ENCODE measurements around the gene OR7D4.

DNA sequence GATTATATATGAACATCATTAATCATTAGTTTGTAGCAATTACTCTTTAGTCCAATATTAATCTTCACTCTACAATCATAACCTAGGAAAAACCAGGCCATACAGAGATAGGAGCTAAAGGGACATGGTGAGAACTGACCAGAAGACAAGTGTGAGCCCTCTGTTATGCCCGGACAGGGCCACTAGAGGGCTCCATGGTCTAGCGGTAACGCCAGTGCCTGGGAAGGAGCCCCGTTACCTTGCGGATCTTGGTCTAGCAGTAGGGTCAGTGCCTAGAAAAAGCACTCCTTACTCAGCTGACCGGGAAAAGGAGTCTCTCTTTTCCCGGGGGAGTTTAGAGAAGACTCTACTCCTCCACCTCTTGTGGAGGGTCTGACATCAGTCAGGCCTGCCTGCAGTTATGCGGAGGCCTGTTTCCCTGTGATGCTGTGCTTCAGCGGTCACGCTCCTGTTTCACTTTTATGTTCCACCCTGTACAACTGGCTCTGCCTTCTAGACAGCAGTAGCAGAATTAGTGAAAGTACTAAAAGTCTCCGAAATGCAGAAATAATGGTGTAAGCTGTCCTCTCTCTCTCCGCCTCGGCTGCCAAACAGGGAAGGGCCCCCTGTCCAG lies 13.8 kb downstream of the OR7D4 start:
- TF ChIP-seq, protein P1, sequence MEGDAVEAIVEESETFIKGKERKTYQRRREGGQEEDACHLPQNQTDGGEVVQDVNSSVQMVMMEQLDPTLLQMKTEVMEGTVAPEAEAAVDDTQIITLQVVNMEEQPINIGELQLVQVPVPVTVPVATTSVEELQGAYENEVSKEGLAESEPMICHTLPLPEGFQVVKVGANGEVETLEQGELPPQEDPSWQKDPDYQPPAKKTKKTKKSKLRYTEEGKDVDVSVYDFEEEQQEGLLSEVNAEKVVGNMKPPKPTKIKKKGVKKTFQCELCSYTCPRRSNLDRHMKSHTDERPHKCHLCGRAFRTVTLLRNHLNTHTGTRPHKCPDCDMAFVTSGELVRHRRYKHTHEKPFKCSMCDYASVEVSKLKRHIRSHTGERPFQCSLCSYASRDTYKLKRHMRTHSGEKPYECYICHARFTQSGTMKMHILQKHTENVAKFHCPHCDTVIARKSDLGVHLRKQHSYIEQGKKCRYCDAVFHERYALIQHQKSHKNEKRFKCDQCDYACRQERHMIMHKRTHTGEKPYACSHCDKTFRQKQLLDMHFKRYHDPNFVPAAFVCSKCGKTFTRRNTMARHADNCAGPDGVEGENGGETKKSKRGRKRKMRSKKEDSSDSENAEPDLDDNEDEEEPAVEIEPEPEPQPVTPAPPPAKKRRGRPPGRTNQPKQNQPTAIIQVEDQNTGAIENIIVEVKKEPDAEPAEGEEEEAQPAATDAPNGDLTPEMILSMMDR (IDR thresholded peaks at IDR 0.05) = peak; percentile 82 to 91 (median 86)
- TF ChIP-seq POLR2A (IDR thresholded peaks at IDR 0.05; ENCODE audit: low read depth) = no peak
- no peak for TF ChIP-seq EP300 (IDR thresholded peaks at IDR 0.05)
